IMR-90 (cell line): ENCODE measurements around the gene PLCL2. TPM values are rescaled to one million over a fixed set of nuclear protein-coding genes. Genes with fewer than 3 reads are reported as not detected.

Source experiments
- ATAC-seq: fragments of 200-7000 bp; cut with Tn5 transposase; 2 replicates; pipeline ENCODE4 v1.9.1; 2020; ENCODE audit warnings: low read depth, mild to moderate bottlenecking, moderate library complexity
- BruUV-seq: library from RNA; stranded (reverse); fragments of 400-500 nt; replicated peaks from 2 replicates; lab custom pipeline; 2021; lab: Mats Ljungman, UMichigan
- CTCF ChIA-PET: fragments of 300-600 bp; formaldehyde crosslinking; extraction: SDS; loops from one replicate; lab custom pipeline; 2021; ENCODE audit warnings: antibody characterized with exemption; lab: Yijun Ruan, JAX
- POLR2A ChIA-PET: fragments of 300-600 bp; sonication (Branson Sonifier 250); formaldehyde crosslinking; loops from one replicate; lab custom pipeline; 2022; ENCODE audit warnings: antibody characterized with exemption; ENCODE audit not compliant: unreplicated experiment; lab: Charles Lee
- DNase-seq: peaks from one replicate; pipeline ENCODE4 v3.0.0; 2013
- H2AFZ ChIP-seq: replicated peaks from 2 replicates; pipeline ENCODE3; 2013; ENCODE audit warnings: low read length, mild to moderate bottlenecking; ENCODE audit not compliant: poor library complexity
- H2AK5ac ChIP-seq: 2 replicates; pipeline ENCODE4 v1.6.1; 2013; ENCODE audit warnings: low read depth, low read length, inconsistent platforms
- H2AK9ac ChIP-seq: replicated peaks from 2 replicates; pipeline ENCODE3; 2013; ENCODE audit warnings: mild to moderate bottlenecking, low read depth, low read length, moderate library complexity; ENCODE audit not compliant: poor library complexity
- H2BK120ac ChIP-seq: 2 replicates; pipeline ENCODE4 v1.6.1; 2013; ENCODE audit warnings: low read depth, low read length, inconsistent platforms
- H2BK15ac ChIP-seq: 3 replicates; pipeline ENCODE4 v1.6.1; 2013; ENCODE audit warnings: low read depth, low read length, inconsistent platforms
- H2BK20ac ChIP-seq: 2 replicates; pipeline ENCODE4 v1.6.1; 2013; ENCODE audit warnings: low read depth, mild to moderate bottlenecking, inconsistent platforms, low read length, moderate library complexity
- H2BK5ac ChIP-seq: 2 replicates; pipeline ENCODE4 v1.6.1; 2013; ENCODE audit warnings: mild to moderate bottlenecking, low read depth, low read length, inconsistent platforms; ENCODE audit not compliant: poor library complexity, severe bottlenecking
- H3K14ac ChIP-seq: replicated peaks from 2 replicates; pipeline ENCODE4 v1.6.1; 2013; ENCODE audit warnings: low read depth, low read length, inconsistent platforms
- H3K18ac ChIP-seq: 2 replicates; pipeline ENCODE4 v1.6.1; 2013; ENCODE audit warnings: low read depth, low read length, control low read depth
- H3K23ac ChIP-seq: 2 replicates; pipeline ENCODE4 v1.6.1; 2013; ENCODE audit warnings: low read depth, low read length, inconsistent platforms
- H3K27ac ChIP-seq: 2 replicates; pipeline ENCODE4 v1.5.1; 2013; ENCODE audit warnings: mild to moderate bottlenecking, control low read depth, low read length; ENCODE audit not compliant: insufficient read depth
- H3K27me3 ChIP-seq: 2 replicates; pipeline ENCODE4 v1.6.1; 2013; ENCODE audit warnings: low read length; ENCODE audit not compliant: control insufficient read depth, insufficient read depth
- H3K36me3 ChIP-seq: 2 replicates; pipeline ENCODE4 v1.6.1; 2013; ENCODE audit warnings: low read length, mixed read lengths; ENCODE audit not compliant: control insufficient read depth, insufficient read depth
- H3K4ac ChIP-seq: 2 replicates; pipeline ENCODE4 v1.6.1; 2013; ENCODE audit warnings: low read depth, low read length, inconsistent platforms
- H3K4me1 ChIP-seq: 2 replicates; pipeline ENCODE4 v1.6.1; 2013; ENCODE audit warnings: low read length, mixed read lengths; ENCODE audit not compliant: control insufficient read depth, insufficient read depth
- H3K4me2 ChIP-seq: 2 replicates; pipeline ENCODE4 v1.6.1; 2013; ENCODE audit warnings: low read depth, mild to moderate bottlenecking, control low read depth, low read length, moderate library complexity
- H3K4me3 ChIP-seq: 2 replicates; pipeline ENCODE4 v1.5.1; 2013; ENCODE audit warnings: low read depth, mild to moderate bottlenecking, control low read depth, low read length, moderate library complexity; ENCODE audit not compliant: insufficient read depth
- H3K56ac ChIP-seq: 2 replicates; pipeline ENCODE4 v1.6.1; 2013; ENCODE audit warnings: low read length, inconsistent platforms; ENCODE audit not compliant: insufficient read depth; ENCODE audit errors: extremely low read depth
- H3K79me1 ChIP-seq, 2 experiments: 2 replicates each; pipeline ENCODE4 v1.6.1; 2013; ENCODE audit warnings: low read length in 2 of 2, inconsistent platforms in 1 of 2, low read depth in 1 of 2
- H3K9ac ChIP-seq: 2 replicates; pipeline ENCODE4 v1.6.1; 2013; ENCODE audit warnings: low read depth, low read length, control low read depth
- H3K9me1 ChIP-seq: 2 replicates; pipeline ENCODE4 v1.6.1; 2013; ENCODE audit warnings: low read length, inconsistent platforms; ENCODE audit not compliant: insufficient read depth
- H3K9me3 ChIP-seq: 2 replicates; pipeline ENCODE4 v1.6.1; 2013; ENCODE audit warnings: low read length; ENCODE audit not compliant: control insufficient read depth, insufficient read depth
- H4K20me1 ChIP-seq: 2 replicates; pipeline ENCODE4 v1.6.1; 2013; ENCODE audit warnings: low read length, inconsistent platforms; ENCODE audit not compliant: insufficient read depth
- H4K5ac ChIP-seq: 2 replicates; pipeline ENCODE4 v1.6.1; 2013; ENCODE audit warnings: mild to moderate bottlenecking, low read depth, low read length, control low read depth
- H4K8ac ChIP-seq, 2 experiments: 2 replicates each; pipeline ENCODE4 v1.6.1; 2013; ENCODE audit warnings: low read depth in 2 of 2, low read length in 2 of 2, control low read depth in 1 of 2, inconsistent platforms in 1 of 2
- H4K91ac ChIP-seq: 2 replicates; pipeline ENCODE4 v1.6.1; 2013; ENCODE audit warnings: low read depth, low read length, inconsistent platforms; ENCODE audit not compliant: insufficient read depth
- CTCF ChIP-seq: conservative IDR thresholded peaks from 2 replicates; pipeline ENCODE4 v1.5.1; 2012; ENCODE audit warnings: mild to moderate bottlenecking, low read depth, low read length, improper control_type of control experiment
- MAZ ChIP-seq: IDR thresholded peaks from 2 replicates; pipeline ENCODE4 v1.6.1; 2012; ENCODE audit warnings: low read depth, mild to moderate bottlenecking, low read length, improper control_type of control experiment, moderate library complexity, borderline replicate concordance
- NFE2L2 ChIP-seq: fragments of 150-350 bp; IDR thresholded peaks from 2 replicates; pipeline ENCODE4 v1.6.1; 2016; ENCODE audit warnings: low read depth, mild to moderate bottlenecking, low read length
- RCOR1 ChIP-seq: IDR thresholded peaks from 2 replicates; pipeline ENCODE4 v1.6.1; 2012; ENCODE audit warnings: mild to moderate bottlenecking, low read length, improper control_type of control experiment; ENCODE audit not compliant: insufficient replicate concordance
- RFX5 ChIP-seq: IDR thresholded peaks from 2 replicates; pipeline ENCODE4 v1.8.0; 2012; ENCODE audit warnings: low read depth, mild to moderate bottlenecking, low read length, moderate library complexity
- whole genome bisulfite sequencing, 2 experiments: methylation state at CpG; one replicate each; pipeline versions ENCODE4 v1.1.5 to v1.1.7; 2013; ENCODE audit warnings: missing lambda C conversion rate in 2 of 2; ENCODE audit not compliant: insufficient read length in 1 of 2; ENCODE audit errors: extremely low coverage in 2 of 2; 5-methylcytosine and 5-hydroxymethylcytosine counted together
- dilution Hi-C: fragments of 300-500 bp; cut with HindIII; formaldehyde crosslinking; loops from one replicate; pipeline ENCODE4 v1.14.3; 2018; ENCODE audit warnings: low sequenced_read_pairs; ENCODE audit not compliant: unreplicated experiment
- in situ Hi-C: fragments of 300-500 bp; cut with MboI; formaldehyde crosslinking; loops from 3 replicates; pipeline ENCODE4 v1.14.3; 2019; ENCODE audit warnings: low sequenced_read_pairs, inconsistent platforms, mixed read lengths
- intact Hi-C: fragments of 100-400 bp; cut with micrococcal nuclease; formaldehyde crosslinking; loops from 2 replicates; pipeline ENCODE4 v1.10.0; 2022
- polyA plus RNA-seq, 3 experiments: library from polyadenylated mRNA; depleted of rRNA; stranded (reverse); fragments of >200 nt; gene quantifications; 2 replicates each; pipeline ENCODE4 v1.2.3, GENCODE V29; 2012; ENCODE audit warnings: low replicate concordance in 1 of 3
- total RNA-seq: library from RNA; depleted of rRNA; stranded (reverse); fragments of >200 nt; gene quantifications from 2 replicates; pipeline ENCODE4 v1.2.3, GENCODE V29; 2012
- TF ChIP-seq, protein P1 (sequence below): fragments of 150-350 bp; IDR thresholded peaks from 2 replicates; pipeline ENCODE4 v1.6.1; 2017; ENCODE audit warnings: mild to moderate bottlenecking, antibody characterized with exemption, low read length, low read depth

PLCL2 gene
- total and polyA plus RNA-seq, 2 of the 4 experiments (the other 2 are of a cell fraction), result 0.92 to 3.8 TPM

GRCh38 chr3:17110660-17111396 lies 226.1 kb downstream of the PLCL2 start:
- Histone ChIP-seq H3K14ac (no peak overlapping the region), H2AFZ (no peak overlapping the region), H2BK120ac (no peak overlapping the region), H3K23ac (no peak overlapping the region), H3K4ac (no peak overlapping the region), H3K4me3 (no peak overlapping the region), H4K20me1 (no peaks in the 10 kb centered on the region), H4K5ac (no peak overlapping the region), H2AK5ac (no peak overlapping the region), H3K27me3 (no peaks in the 10 kb centered on the region; the same call in 1 of the 2 replicates), H3K36me3 (no peaks in the 10 kb centered on the region), H2BK20ac (no peak overlapping the region), H4K91ac (no peak overlapping the region), H3K9me3 (no peaks in the 10 kb centered on the region), H2AK9ac (no peak overlapping the region), H3K9ac (no peak overlapping the region), H4K8ac (no peak overlapping the region), H2BK5ac (no peak overlapping the region), H3K18ac (no peak overlapping the region), H3K4me1 (no peaks in the 10 kb centered on the region), H3K56ac (no peak overlapping the region), H3K9me1 (no peaks in the 10 kb centered on the region), H3K4me2 (no peak overlapping the region), H3K27ac (no peak overlapping the region), H2BK15ac (no peak overlapping the region), H3K79me1 (no peaks in the 10 kb centered on the region)
- intact Hi-C loops, result no loop called here
- DNase-seq, result no peak
- no CpG with 5 or more reads among the region's 8 CpGs for WGBS, 2 experiments
- in situ Hi-C loops, result no loop called here
- dilution Hi-C loops, result no loop called here
- no TSS peak for BruUV-seq
- no peak for ATAC-seq
- ChIA-PET CTCF (no interaction called here), POLR2A (no interaction called here)
- TF ChIP-seq, protein P1, sequence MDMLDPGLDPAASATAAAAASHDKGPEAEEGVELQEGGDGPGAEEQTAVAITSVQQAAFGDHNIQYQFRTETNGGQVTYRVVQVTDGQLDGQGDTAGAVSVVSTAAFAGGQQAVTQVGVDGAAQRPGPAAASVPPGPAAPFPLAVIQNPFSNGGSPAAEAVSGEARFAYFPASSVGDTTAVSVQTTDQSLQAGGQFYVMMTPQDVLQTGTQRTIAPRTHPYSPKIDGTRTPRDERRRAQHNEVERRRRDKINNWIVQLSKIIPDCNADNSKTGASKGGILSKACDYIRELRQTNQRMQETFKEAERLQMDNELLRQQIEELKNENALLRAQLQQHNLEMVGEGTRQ, result no peak
- TF ChIP-seq RFX5 (no peak), RCOR1 (no peak), MAZ (no peak), NFE2L2 (no peak), CTCF (no peak)
